ENCODE results near the gene BOC.

DNA sequence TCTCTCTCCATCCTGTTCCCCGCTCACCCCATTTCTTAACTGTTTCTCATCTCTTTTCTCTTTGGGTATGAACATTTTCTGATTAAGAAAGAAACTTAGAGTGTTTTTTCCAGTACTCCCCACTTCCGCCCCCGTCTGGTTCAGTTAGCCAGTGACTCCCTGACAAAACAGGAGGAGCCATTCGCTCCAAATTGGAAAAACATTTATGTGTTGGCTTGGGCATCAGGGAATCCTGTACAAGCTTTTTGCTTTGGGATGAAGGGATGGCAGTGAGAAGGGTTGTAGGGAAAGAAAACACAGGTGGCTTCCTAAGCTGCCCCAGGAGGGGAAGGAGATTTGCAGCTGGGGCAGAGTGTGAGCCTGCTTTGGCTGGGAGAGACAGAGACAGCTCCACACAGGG is 47.0 kb downstream of the BOC start:
- TF ChIP-seq EZH2 (IDR thresholded peaks at IDR 0.05; ENCODE audit: insufficient read depth, low read length) = no peak
- TF ChIP-seq, protein P1, sequence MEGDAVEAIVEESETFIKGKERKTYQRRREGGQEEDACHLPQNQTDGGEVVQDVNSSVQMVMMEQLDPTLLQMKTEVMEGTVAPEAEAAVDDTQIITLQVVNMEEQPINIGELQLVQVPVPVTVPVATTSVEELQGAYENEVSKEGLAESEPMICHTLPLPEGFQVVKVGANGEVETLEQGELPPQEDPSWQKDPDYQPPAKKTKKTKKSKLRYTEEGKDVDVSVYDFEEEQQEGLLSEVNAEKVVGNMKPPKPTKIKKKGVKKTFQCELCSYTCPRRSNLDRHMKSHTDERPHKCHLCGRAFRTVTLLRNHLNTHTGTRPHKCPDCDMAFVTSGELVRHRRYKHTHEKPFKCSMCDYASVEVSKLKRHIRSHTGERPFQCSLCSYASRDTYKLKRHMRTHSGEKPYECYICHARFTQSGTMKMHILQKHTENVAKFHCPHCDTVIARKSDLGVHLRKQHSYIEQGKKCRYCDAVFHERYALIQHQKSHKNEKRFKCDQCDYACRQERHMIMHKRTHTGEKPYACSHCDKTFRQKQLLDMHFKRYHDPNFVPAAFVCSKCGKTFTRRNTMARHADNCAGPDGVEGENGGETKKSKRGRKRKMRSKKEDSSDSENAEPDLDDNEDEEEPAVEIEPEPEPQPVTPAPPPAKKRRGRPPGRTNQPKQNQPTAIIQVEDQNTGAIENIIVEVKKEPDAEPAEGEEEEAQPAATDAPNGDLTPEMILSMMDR (IDR thresholded peaks at IDR 0.05; ENCODE audit: insufficient read depth, low read depth, low read length) = no peak
